GM11168 (cell line): ENCODE data around the gene ZNF649.
"Not testable (repeated sequence)": the region's sequence is repeated elsewhere in the genome, so short reads cannot be mapped to it uniquely, and the experiment has no call there.

ENCODE experiments used
- in situ Hi-C: fragments of 300-500 bp; cut with MboI; formaldehyde crosslinking; loops from one replicate; pipeline ENCODE4 v1.12.0; 2022; ENCODE audit warnings: low sequenced_read_pairs; ENCODE audit not compliant: unreplicated experiment

ZNF649 gene

DNA sequence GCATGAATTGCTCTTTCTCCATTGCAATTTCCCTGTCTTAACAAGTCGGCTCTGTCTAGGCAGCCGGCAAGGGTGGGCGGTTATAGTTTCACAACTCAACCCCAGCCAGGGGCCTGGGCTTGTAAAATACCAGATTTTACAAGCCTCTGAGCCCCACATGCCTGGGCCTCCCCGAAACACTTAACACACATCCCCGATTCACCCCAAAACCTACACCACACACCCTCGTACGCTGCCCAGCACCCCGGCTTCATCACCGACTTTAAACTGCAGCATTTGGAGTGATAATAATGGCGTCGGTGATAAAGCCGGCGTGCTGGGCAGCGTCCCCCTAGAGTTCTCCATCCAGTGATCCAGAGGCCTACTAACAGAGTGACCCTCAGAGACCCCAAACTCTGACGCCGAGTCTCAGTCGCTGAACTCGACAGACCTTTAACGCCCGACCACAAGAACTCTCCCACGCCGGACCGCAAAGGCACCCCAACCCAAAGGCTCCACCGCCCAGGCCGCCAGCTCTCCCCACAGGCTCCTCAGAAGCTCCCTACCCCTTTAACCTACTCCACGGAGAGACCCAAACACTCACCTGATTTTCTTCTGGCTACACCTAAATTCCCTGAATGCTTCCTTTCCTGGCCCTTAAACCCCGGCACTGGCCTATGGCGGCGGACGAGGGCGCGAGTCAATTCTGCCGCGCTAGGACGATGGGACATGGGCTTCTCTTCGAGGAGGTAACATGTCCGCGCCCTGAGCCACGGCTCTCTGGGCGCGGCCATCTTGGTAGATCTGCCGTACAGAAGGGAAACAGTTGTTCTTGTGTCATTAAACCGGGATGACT is at the start of gene ZNF649:
Gene ZNF649, minus strand, starts transcription at position 687 of the 835 bp plus-strand sequence. CDS start 4,910 bp downstream, outside the sequence.
- in situ Hi-C loops: no loop called here

GRCh38 chr19:51948975-51949374 is 44.2 kb upstream of the ZNF649 start:
- in situ Hi-C loops: no loop called here

DNA sequence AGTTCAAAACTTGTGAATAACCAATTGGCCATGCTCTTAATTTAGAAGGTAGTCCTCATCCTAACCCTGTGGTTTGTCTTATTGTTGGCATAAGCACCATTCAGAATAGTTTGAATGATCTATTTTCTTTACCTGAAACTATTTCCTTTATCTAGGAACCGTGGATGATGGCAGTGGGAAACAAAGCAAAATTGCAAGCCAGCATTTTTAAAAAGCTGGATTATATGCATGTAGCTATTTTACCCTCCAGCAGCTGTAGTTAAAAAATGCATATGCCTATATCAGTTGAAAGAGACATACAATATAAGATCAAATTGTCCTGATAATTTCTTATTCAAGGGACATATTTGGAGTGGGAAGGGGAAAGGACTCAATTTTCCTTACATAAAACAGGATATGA is 41.8 kb upstream of the ZNF649 start:
- in situ Hi-C loops: no loop called here

- in situ Hi-C loops: no loop called here
These were observed 40.2 kb upstream of the ZNF649 start for GRCh38 chr19:51944798-51945552.

DNA sequence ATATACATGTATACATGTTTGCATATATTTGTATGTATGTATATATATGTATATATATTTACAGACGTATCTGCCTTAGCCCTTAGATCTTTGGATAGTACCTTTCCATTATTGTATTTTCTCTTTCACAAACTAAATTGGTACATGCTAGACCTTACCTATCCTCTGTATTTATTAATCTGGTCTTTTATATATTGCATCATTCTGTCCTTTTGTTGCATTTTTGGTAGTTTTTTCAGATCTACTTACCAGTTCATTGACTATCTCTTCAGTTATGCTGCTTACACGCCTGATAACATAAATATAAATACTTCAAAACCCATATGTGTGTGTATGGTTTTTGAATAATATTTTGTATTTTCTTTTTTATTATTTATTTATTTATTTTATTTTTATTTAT is 34.1 kb upstream of the ZNF649 start:
- in situ Hi-C loops: no loop called here

GRCh38 chr19:51931921-51932320 is 27.1 kb upstream of the ZNF649 start:
- in situ Hi-C loops: no loop called here

- in situ Hi-C loops: no loop called here
These were observed 23.0 kb upstream of the ZNF649 start for GRCh38 chr19:51927859-51928258.

- in situ Hi-C loops: no loop called here
These were observed 22.2 kb upstream of the ZNF649 start, which contains the start of gene ZNF613 for GRCh38 chr19:51926784-51927741. ZNF613 (plus strand) TSS chr19:51927472; CDS start chr19:51936221, 8,749 bp downstream.

DNA sequence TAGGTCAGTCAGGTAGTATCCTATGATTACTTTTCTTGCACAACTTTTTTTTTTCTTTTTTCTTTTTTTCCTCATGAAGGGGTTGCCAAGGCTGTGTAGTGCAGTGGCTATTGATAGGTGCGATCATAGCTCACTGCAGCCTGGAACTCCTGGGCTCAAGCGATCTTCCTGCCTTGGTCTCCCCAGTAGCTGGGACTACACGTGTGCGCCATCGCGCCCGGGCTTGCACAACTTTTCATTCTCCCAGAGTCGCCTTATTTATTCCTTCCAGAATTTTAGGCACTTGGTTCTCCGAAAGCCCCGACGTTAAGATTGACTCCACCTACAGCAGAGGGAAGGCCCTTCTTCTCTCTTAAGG is 21.6 kb upstream of the ZNF649 start:
- in situ Hi-C loops: no loop called here

DNA sequence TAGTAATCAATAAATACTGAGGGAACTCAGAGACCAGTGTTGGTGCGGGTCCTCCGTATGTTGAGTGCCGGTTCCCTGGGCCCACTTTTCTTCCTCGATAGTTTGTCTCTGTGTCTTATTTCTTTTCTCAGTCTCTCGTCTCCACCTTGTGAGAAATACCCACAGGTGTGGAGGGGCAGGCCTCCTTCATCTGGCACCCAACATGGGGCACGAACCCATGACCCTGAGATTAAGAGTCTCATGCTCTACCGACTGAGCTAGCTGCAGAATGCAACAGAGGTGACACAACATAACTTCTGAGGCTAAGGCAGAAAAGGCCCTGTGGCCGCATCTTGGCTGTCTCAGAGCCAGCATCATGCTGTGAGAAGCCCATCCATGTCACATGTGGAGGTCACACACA is 17.1 kb upstream of the ZNF649 start:
- in situ Hi-C loops: no loop called here

GRCh38 chr19:51919606-51920005 is 14.8 kb upstream of the ZNF649 start:
- in situ Hi-C loops: no loop called here

- in situ Hi-C loops: no loop called here
These were observed 11.3 kb upstream of the ZNF649 start for GRCh38 chr19:51916167-51916566.

GRCh38 chr19:51915324-51915867 is 10.6 kb upstream of the ZNF649 start:
- in situ Hi-C loops: no loop called here

DNA sequence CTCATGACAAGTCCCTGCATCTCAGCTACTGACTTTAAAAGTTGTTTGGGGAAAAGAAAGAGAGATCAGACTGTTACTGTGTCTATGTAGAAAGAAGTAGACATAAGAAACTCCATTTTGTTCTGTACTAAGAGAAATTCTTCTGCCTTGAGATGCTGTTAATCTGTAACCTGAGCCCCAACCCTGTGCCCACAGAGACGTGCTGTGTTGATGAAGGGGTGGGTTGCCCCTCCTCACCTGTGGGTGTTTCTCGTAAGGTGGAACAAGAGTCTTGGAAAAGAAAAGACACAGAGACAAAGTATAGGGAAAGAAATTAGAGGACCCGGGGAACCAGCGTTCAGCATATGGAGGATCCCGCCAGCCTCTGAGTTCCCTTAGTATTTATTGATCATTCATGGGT is 3.2 kb upstream of the ZNF649 start:
- in situ Hi-C loops: not testable (repeated sequence)

DNA sequence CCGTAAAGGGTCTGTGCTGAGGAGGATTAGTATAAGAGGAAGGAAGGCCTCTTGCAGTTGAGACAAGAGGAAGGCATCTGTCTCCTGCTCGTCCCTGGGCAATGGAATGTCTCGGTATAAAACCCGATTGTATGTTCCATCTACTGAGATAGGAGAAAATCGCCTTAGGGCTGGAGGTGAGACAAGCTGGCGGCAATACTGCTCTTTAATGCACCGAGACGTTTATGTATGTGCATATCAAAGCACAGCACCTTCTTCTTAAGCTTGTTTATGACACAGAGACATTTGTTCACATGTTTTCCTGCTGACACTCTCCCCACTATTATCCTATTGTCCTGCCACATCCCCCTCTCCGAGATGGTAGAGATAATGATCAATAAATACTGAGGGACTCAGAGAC is 1.3 kb upstream of the ZNF649 start:
- in situ Hi-C loops: not testable (repeated sequence)

- in situ Hi-C loops: not testable (repeated sequence)
These were observed 822 bp upstream of the ZNF649 start for GRCh38 chr19:51905639-51906038.

- in situ Hi-C loops: no loop called here
These were observed 389 bp upstream of the ZNF649 start for GRCh38 chr19:51905206-51905605.

- in situ Hi-C loops: no loop called here
These were observed 1.6 kb downstream of the ZNF649 start for GRCh38 chr19:51903192-51903591.

DNA sequence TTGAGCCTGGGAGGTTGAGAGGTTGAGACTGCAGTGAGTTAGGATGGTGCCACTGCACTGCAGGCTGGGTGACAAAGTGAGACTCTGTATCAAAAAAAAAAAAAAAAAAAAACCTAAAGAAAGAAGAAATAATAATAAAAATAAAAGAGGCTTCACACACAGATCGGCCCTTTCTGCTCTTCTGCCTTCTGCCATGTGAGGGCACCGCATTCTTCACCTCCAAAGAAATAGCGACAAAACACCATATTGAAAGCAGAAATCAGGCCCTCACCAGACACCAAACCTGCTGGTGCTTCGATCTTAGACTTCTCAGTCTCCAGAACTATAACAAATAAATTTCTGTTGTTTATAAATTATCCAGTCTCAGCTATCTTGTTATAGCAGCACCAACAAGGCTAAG is 3.0 kb downstream of the ZNF649 start:
- in situ Hi-C loops: no loop called here

- in situ Hi-C loops: no loop called here
These were observed 13.5 kb downstream of the ZNF649 start for GRCh38 chr19:51891193-51891747.
